ENCODE measurements around the gene HDGFL2. TPM values are rescaled to one million over a fixed set of nuclear protein-coding genes. Genes with fewer than 3 reads are reported as not detected.

Gene HDGFL2
- total and polyA plus RNA-seq, 2 of the 8 experiments (the other 6 are each of a cell fraction or from before 2014, with no cell fraction given), result 31.1 to 106 TPM

- TF ChIP-seq RXRA (IDR thresholded peaks at IDR 0.05; ENCODE audit: insufficient read depth, low read depth, low read length) (no peak), BCL11A (IDR thresholded peaks at IDR 0.05; ENCODE audit: low read depth in 2 of 2, low read length in 2 of 2) (no peak)
Observed at GRCh38 chr19:4467835-4468234, 4.3 kb upstream of the HDGFL2 start (continued).
